OCI-LY1 (cell line): ENCODE data around the gene ARHGAP18.

Source experiments
- H2AFZ ChIP-seq: fragments of 200-600 bp; sonication (generic), shearing (Covaris generic); 2 replicates; pipeline ENCODE4 v1.6.0; 2014; ENCODE audit warnings: antibody characterized with exemption, mild to moderate bottlenecking, low read length
- H3F3A ChIP-seq: fragments of 200-600 bp; sonication (generic), shearing (Covaris generic); 2 replicates; pipeline ENCODE4 v1.6.0; 2014; ENCODE audit warnings: mild to moderate bottlenecking, antibody characterized with exemption, low read length, moderate library complexity; ENCODE audit not compliant: insufficient read depth
- H3K27ac ChIP-seq: fragments of 200-600 bp; sonication (generic); 2 replicates; pipeline ENCODE4 v1.5.1; 2014; ENCODE audit warnings: low read length, mixed run types, mild to moderate bottlenecking, low read depth; ENCODE audit not compliant: poor library complexity, severe bottlenecking
- H3K27me3 ChIP-seq: fragments of 200-600 bp; sonication (generic); 2 replicates; pipeline ENCODE4 v1.6.0; 2014; ENCODE audit warnings: antibody characterized with exemption, mild to moderate bottlenecking, low read length, moderate library complexity; ENCODE audit not compliant: insufficient read depth
- H3K36me3 ChIP-seq: fragments of 200-600 bp; sonication (generic); 2 replicates; pipeline ENCODE4 v1.6.1; 2014; ENCODE audit warnings: mild to moderate bottlenecking, antibody characterized with exemption, low read length, moderate library complexity, mixed read lengths; ENCODE audit not compliant: insufficient read depth
- H3K4me1 ChIP-seq: fragments of 200-600 bp; sonication (generic); 2 replicates; pipeline ENCODE4 v1.5.1; 2014; ENCODE audit warnings: mild to moderate bottlenecking, low read length, moderate library complexity; ENCODE audit not compliant: insufficient read depth, severe bottlenecking
- H3K4me2 ChIP-seq: fragments of 200-600 bp; sonication (generic), shearing (Covaris generic); 2 replicates; pipeline ENCODE4 v1.6.1; 2014; ENCODE audit warnings: low read length
- H3K4me3 ChIP-seq: fragments of 200-600 bp; sonication (generic); 2 replicates; pipeline ENCODE4 v1.5.1; 2014; ENCODE audit warnings: low read length, low read depth, mild to moderate bottlenecking, mixed read lengths; ENCODE audit not compliant: poor library complexity, severe bottlenecking
- H3K79me2 ChIP-seq: fragments of 200-600 bp; shearing (Covaris generic); 2 replicates; pipeline ENCODE4 v1.6.1; 2016; ENCODE audit warnings: mixed run types, low read length, mixed read lengths; ENCODE audit not compliant: insufficient read depth
- H3K9ac ChIP-seq: fragments of 200-600 bp; sonication (generic), shearing (Covaris generic); 2 replicates; pipeline ENCODE4 v1.6.1; 2014; ENCODE audit warnings: mild to moderate bottlenecking, low read length, mixed read lengths
- H3K9me2 ChIP-seq: fragments of 200-600 bp; sonication (generic), shearing (Covaris generic); 2 replicates; pipeline ENCODE4 v1.6.1; 2014; ENCODE audit warnings: low read depth, mild to moderate bottlenecking, low read length, mixed read lengths
- H3K9me3 ChIP-seq: fragments of 200-600 bp; shearing (Covaris generic); 2 replicates; pipeline ENCODE4 v1.6.1; 2014; ENCODE audit warnings: low read length, mixed read lengths
- H4K20me1 ChIP-seq: fragments of 200-600 bp; sonication (generic), shearing (Covaris generic); 2 replicates; pipeline ENCODE4 v1.6.0; 2016; ENCODE audit warnings: mild to moderate bottlenecking, low read length; ENCODE audit not compliant: insufficient read depth
- EZH2 ChIP-seq: fragments of 200-600 bp; sonication (generic), shearing (Covaris generic); IDR thresholded peaks from 2 replicates; pipeline ENCODE4 v1.8.0; 2017; ENCODE audit warnings: borderline replicate concordance, mixed run types, mild to moderate bottlenecking, antibody characterized with exemption, low read length, moderate library complexity, mixed read lengths
- TF ChIP-seq, protein P1 (sequence below): fragments of 200-600 bp; sonication (generic), shearing (Covaris generic); IDR thresholded peaks from 2 replicates; pipeline ENCODE4 v1.5.1; 2017; ENCODE audit warnings: mild to moderate bottlenecking, antibody characterized with exemption, low read length, moderate library complexity, mixed read lengths

Gene ARHGAP18

DNA sequence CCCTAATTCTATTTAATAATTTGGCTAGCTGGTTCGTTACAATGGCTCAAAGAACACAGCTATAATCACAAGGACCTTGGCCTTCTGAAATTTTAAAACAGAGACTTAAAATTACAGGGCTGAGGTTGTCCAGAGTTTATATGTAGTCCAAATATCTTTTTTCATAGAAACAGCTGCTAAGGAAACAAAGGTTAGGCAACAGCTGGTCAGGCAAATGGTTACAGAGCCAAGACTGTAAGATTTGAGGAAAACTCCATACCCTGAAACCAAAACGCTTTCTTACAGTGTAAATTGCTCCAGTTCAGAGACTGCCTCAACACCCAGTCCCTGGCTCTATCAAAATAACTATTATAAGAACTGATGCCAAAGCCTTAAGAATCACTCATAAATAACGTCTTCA is 9.7 kb upstream of the ARHGAP18 start:
- Histone ChIP-seq H2AFZ (no peak overlapping the region), H3K9ac (no peak overlapping the region), H3K36me3 (no peaks in the 10 kb centered on the region), H3K79me2 (no peaks in the 10 kb centered on the region), H3K4me2 (no peak overlapping the region), H3F3A (no peaks in the 10 kb centered on the region), H3K27ac (no peak overlapping the region), H3K27me3 (no peaks in the 10 kb centered on the region), H4K20me1 (no peaks in the 10 kb centered on the region), H3K9me2 (no peaks in the 10 kb centered on the region), H3K9me3 (no peaks in the 10 kb centered on the region), H3K4me3 (no peak overlapping the region), H3K4me1 (no peaks in the 10 kb centered on the region)
- TF ChIP-seq, protein P1, sequence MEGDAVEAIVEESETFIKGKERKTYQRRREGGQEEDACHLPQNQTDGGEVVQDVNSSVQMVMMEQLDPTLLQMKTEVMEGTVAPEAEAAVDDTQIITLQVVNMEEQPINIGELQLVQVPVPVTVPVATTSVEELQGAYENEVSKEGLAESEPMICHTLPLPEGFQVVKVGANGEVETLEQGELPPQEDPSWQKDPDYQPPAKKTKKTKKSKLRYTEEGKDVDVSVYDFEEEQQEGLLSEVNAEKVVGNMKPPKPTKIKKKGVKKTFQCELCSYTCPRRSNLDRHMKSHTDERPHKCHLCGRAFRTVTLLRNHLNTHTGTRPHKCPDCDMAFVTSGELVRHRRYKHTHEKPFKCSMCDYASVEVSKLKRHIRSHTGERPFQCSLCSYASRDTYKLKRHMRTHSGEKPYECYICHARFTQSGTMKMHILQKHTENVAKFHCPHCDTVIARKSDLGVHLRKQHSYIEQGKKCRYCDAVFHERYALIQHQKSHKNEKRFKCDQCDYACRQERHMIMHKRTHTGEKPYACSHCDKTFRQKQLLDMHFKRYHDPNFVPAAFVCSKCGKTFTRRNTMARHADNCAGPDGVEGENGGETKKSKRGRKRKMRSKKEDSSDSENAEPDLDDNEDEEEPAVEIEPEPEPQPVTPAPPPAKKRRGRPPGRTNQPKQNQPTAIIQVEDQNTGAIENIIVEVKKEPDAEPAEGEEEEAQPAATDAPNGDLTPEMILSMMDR: no peak
- TF ChIP-seq EZH2: no peak

DNA sequence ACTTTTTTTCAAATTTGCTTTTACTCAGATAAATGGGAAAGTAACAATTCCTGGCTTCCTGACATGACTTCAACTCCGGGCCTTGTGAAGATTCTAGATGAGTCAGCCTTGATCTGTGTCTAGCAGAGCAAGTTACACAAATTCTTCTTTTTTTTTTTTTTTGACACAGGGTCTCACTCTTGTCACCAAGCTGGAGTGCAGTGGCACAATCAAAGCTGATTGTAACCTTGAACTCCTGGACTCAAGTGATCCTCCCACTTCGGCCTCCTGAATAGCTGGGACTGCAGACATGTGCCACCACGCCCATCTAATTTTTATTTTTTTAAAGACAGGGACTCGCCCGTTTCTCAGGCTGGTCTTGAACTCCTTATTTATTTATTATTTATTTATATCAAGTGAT is 7.3 kb upstream of the ARHGAP18 start:
- H3K27ac ChIP-seq: no peak overlapping the region
- H2AFZ ChIP-seq: no peak overlapping the region

GRCh38 chr6:129713806-129714333 is 3.9 kb upstream of the ARHGAP18 start:
- Histone ChIP-seq H3K9me2 (no peaks in the 10 kb centered on the region), H2AFZ (no peak overlapping the region), H3K4me1 (peaks cover 15% of the 10 kb centered on the region), H3K79me2 (no peaks in the 10 kb centered on the region), H3K4me3 (no peak overlapping the region), H3K36me3 (no peaks in the 10 kb centered on the region), H3K9ac (no peak overlapping the region), H3K27ac (no peak overlapping the region), H3K9me3 (no peaks in the 10 kb centered on the region), H3K4me2 (no peak overlapping the region), H3K27me3 (no peaks in the 10 kb centered on the region), H4K20me1 (no peaks in the 10 kb centered on the region), H3F3A (no peaks in the 10 kb centered on the region)
- TF ChIP-seq, protein P1: no peak
- no peak for TF ChIP-seq EZH2

More for the DNA sequence above, 7.3 kb upstream of the ARHGAP18 start:
- no peak overlapping the region for H3K4me3 ChIP-seq
- H3K9ac ChIP-seq: no peak overlapping the region
- H3K9me2 ChIP-seq: no peaks in the 10 kb centered on the region
- no peaks in the 10 kb centered on the region for H3F3A ChIP-seq
- TF ChIP-seq, protein P1: no peak
- no peak for TF ChIP-seq EZH2
- no peaks in the 10 kb centered on the region for H3K9me3 ChIP-seq
- no peaks in the 10 kb centered on the region for H3K27me3 ChIP-seq
- no peaks in the 10 kb centered on the region for H3K4me1 ChIP-seq
- H3K36me3 ChIP-seq: no peaks in the 10 kb centered on the region
- no peaks in the 10 kb centered on the region for H3K79me2 ChIP-seq
- no peaks in the 10 kb centered on the region for H4K20me1 ChIP-seq
- no peak overlapping the region for H3K4me2 ChIP-seq
